Esophagus muscularis mucosa (tissue), 4 donors: Measurements from ENCODE around the gene UPK2. TPM values are rescaled to one million over a fixed set of nuclear protein-coding genes. Genes with fewer than 3 reads are reported as not detected.

Experiments used
- DNase-seq: peaks from one replicate; pipeline ENCODE4 v3.0.0-alpha.2; 2017; ENCODE audit errors: extremely low spot score
- H3K27ac ChIP-seq, 4 donors: fragments of 200-600 bp; sonication (generic); replicated peaks in 1 of 4; 1 replicate in 3 of 4; 2 replicates in 1 of 4; pipeline ENCODE4 v1.5.1; 2016 to 2019; ENCODE audit warnings: mild to moderate bottlenecking in 1 of 4
- H3K27me3 ChIP-seq, 4 donors: fragments of 200-600 bp; sonication (generic); one replicate each; pipeline versions ENCODE4 v1.5.1 to v1.6.0; 2016 to 2019
- H3K36me3 ChIP-seq, 4 donors: fragments of 200-600 bp; sonication (generic); one replicate each; pipeline ENCODE4 v1.5.1; 2016 to 2019
- H3K4me1 ChIP-seq, 4 donors: fragments of 200-600 bp; sonication (generic); one replicate each; pipeline ENCODE4 v1.5.1; 2016 to 2019
- H3K4me3 ChIP-seq, 4 donors: fragments of 200-600 bp; sonication (generic); 1 replicate in 2 of 4; 2 replicates in 2 of 4; pipeline ENCODE4 v1.5.1; 2016 to 2019; ENCODE audit warnings: mild to moderate bottlenecking in 4 of 4, moderate library complexity in 1 of 4
- H3K9me3 ChIP-seq, 4 donors: fragments of 200-600 bp; sonication (generic); 1 replicate in 3 of 4; 2 replicates in 1 of 4; pipeline ENCODE4 v1.5.1; 2016 to 2019
- EP300 ChIP-seq: sonication (generic); formaldehyde crosslinking; IDR thresholded peaks from one replicate; pipeline ENCODE4 v1.6.1; 2017; ENCODE audit warnings: antibody characterized with exemption
- POLR2A ChIP-seq: fragments of 450-650 bp; IDR thresholded peaks from one replicate; pipeline ENCODE4 v1.6.1; 2017; ENCODE audit warnings: antibody characterized with exemption, moderate library complexity, mild to moderate bottlenecking, low read depth
- POLR2AphosphoS5 ChIP-seq, 2 donors: sonication (generic); formaldehyde crosslinking; IDR thresholded peaks; one replicate each; pipeline ENCODE4 v1.6.1; 2017; ENCODE audit warnings: antibody characterized with exemption in 2 of 2
- WGBS: methylation state at CpG from one replicate; pipeline ENCODE4 v1.1.5; 2018; 5-methylcytosine and 5-hydroxymethylcytosine counted together
- intact Hi-C: fragments of 100-400 bp; cut with DNase I; formaldehyde crosslinking; loops from one replicate; pipeline ENCODE4 v1.15.1; 2023
- small RNA-seq, 3 donors: library from RNA; depleted of rRNA; stranded (forward); fragments of <200 nt; gene quantifications; one replicate each; pipeline ENCODE3, GENCODE V24; 2016
- total RNA-seq, 4 donors: library from RNA; depleted of rRNA; stranded (reverse); fragments of >200 nt; gene quantifications; one replicate each; pipeline versions ENCODE4 v1.1.0 to v1.2.1, GENCODE V29; 2016
- TF ChIP-seq, protein P1 (sequence below), 3 experiments: fragments of 200-600 bp in 2 of 3; fragments of 450-650 bp in 1 of 3; sonication (generic) in 2 of 3; IDR thresholded peaks; one replicate each; pipeline ENCODE4 v1.5.1; 2017 to 2019; ENCODE audit warnings: antibody characterized with exemption in 3 of 3, mild to moderate bottlenecking in 2 of 3, moderate library complexity in 1 of 3

UPK2 gene
- total RNA-seq, 4 donors from 2014 or later: not detected

DNA sequence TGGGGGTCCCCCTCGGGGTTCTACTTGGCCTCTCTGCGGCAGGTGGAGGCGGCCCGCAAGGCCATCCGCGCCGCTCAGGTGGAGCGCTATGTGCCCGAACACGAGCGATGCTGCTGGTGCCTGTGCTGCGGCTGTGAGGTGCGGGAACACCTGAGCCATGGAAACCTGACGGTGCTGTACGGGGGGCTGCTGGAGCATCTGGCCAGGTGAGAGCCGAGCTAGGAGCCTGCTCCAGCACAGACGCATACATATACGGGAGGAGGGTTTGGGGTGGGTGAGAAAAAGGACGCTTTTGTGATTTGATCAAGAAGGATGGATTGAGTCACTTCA, 42.3 kb downstream of the UPK2 start:
- H3K27ac ChIP-seq: peak overlapping the region; percentile 87 to 96 (median 88)
- no peaks in the 10 kb centered on the region for H3K9me3 ChIP-seq
- peaks cover 13 to 41% (median 35%) of the 10 kb centered on the region in 4 donors for H3K4me1 ChIP-seq
- DNase-seq: no peak
- intact Hi-C loops: no loop called here
- TF ChIP-seq POLR2AphosphoS5 (IDR thresholded peaks at IDR 0.05): no peak
- no peak for TF ChIP-seq POLR2A
- no peak for TF ChIP-seq EP300
- TF ChIP-seq, protein P1, sequence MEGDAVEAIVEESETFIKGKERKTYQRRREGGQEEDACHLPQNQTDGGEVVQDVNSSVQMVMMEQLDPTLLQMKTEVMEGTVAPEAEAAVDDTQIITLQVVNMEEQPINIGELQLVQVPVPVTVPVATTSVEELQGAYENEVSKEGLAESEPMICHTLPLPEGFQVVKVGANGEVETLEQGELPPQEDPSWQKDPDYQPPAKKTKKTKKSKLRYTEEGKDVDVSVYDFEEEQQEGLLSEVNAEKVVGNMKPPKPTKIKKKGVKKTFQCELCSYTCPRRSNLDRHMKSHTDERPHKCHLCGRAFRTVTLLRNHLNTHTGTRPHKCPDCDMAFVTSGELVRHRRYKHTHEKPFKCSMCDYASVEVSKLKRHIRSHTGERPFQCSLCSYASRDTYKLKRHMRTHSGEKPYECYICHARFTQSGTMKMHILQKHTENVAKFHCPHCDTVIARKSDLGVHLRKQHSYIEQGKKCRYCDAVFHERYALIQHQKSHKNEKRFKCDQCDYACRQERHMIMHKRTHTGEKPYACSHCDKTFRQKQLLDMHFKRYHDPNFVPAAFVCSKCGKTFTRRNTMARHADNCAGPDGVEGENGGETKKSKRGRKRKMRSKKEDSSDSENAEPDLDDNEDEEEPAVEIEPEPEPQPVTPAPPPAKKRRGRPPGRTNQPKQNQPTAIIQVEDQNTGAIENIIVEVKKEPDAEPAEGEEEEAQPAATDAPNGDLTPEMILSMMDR (IDR thresholded peaks at IDR 0.05): no peak
- no peaks in the 10 kb centered on the region for H3K27me3 ChIP-seq
- 0% methylated on average over 12 of the region's 19 CpGs for WGBS
- H3K36me3 ChIP-seq: peaks cover 20 to 42% (median 39%) of the 10 kb centered on the region in 4 donors
- H3K4me3 ChIP-seq: peak overlapping the region; percentile 64 to 90 (median 80)

DNA sequence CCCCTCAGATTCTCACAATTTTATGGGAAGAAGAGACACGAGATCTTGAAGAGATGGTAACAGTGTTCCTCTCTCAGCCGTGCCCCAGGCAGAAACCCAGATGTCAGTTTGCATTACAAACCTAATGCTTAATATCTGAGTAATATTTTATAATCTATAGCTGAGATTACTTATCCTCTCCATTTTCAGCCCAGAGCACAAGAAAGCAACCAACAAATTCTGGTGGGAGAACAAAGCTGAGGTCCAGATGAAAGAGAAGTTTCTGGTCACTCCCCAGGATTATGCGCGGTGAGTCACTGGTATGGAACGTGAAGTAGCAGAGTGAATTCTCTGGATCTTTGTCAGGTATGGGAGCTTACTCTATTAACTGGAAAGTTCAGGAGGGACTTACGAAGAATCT, 42.7 kb downstream of the UPK2 start:
- DNase-seq: no peak
- intact Hi-C loops: no loop called here
- Histone ChIP-seq H3K27me3 (no peaks in the 10 kb centered on the region), H3K9me3 (no peaks in the 10 kb centered on the region), H3K27ac (peak overlapping the region; percentile 87 to 96 (median 88)), H3K4me1 (peaks cover 13 to 41% (median 35%) of the 10 kb centered on the region in 4 donors), H3K4me3 (peak overlapping the region; percentile 64 to 90 (median 80)), H3K36me3 (peaks cover 25 to 47% (median 44%) of the 10 kb centered on the region in 4 donors)
- 39% methylated on average over 6 of the region's 6 CpGs for WGBS
- TF ChIP-seq POLR2AphosphoS5 (IDR thresholded peaks at IDR 0.05): peak in 1 of 2 donors; percentile 51
- TF ChIP-seq, protein P1 (IDR thresholded peaks at IDR 0.05): no peak

DNA sequence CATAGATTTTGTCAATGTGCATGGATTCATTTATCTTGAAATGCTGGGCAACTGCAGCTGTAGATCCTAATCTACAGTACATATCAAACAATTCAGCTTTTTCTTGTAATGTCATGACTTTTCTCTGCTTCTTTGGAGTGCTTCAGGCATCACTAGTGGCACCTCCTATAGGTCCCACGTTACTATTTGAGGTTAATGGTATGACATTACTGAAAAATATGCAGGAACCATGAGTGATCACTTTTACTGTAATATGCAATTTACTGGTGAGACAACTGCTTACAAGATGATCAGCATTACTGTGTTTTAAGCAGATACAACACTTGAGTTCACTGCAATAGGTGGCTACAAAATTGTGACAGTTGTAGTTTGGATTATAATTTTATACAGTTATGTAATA, 44.8 kb downstream of the UPK2 start:
- intact Hi-C loops: no loop called here
- TF ChIP-seq POLR2A (no peak), EP300 (no peak), POLR2AphosphoS5 (IDR thresholded peaks at IDR 0.05) (no peak)
- TF ChIP-seq, protein P1 (IDR thresholded peaks at IDR 0.05): no peak
- Histone ChIP-seq H3K27me3 (no peaks in the 10 kb centered on the region), H3K27ac (peak overlapping the region in 1 of 4 donors; percentile 87), H3K36me3 (peaks cover 35 to 68% (median 61%) of the 10 kb centered on the region in 4 donors), H3K9me3 (no peaks in the 10 kb centered on the region), H3K4me3 (no peak overlapping the region), H3K4me1 (peaks cover 13 to 41% (median 35%) of the 10 kb centered on the region in 4 donors)
- 31% methylated on average over 1 of the region's 1 CpG for WGBS
- no peak for DNase-seq

DNA sequence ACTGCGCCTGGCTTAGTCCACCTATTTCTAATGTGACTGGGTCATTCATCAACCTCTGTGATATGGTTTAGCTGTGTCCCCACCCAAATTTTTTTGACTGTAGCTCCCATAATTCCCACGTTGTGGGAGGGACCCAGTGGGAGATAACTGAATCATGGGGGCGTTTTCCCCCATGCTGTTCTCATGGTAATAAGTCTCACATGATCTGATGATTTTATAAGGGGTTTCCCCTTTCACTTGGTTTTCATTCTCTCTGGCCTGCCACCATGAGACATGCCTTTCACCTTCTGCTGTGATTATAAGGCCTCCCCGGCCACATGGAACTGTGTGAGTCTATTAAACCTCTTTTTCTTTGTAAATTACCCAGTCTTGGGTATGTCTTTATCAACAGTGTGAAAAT, 50.6 kb downstream of the UPK2 start:
- intact Hi-C loops: no loop called here
- peaks cover 52 to 100% (median 81%) of the 10 kb centered on the region in 4 donors for H3K36me3 ChIP-seq
- 90% methylated on average over 4 of the region's 4 CpGs for WGBS
- no peaks in the 10 kb centered on the region for H3K27me3 ChIP-seq
- H3K4me3 ChIP-seq: no peak overlapping the region
- no peak for DNase-seq
- H3K27ac ChIP-seq: no peak overlapping the region
- no peak for TF ChIP-seq EP300
- no peak for TF ChIP-seq POLR2AphosphoS5 (IDR thresholded peaks at IDR 0.05)
- TF ChIP-seq POLR2A: no peak
- TF ChIP-seq, protein P1 (IDR thresholded peaks at IDR 0.05): no peak
- H3K4me1 ChIP-seq: no peaks in the 10 kb centered on the region
- no peaks in the 10 kb centered on the region for H3K9me3 ChIP-seq

Small RNA genes within 50 kb of the gene (small RNA-seq; reads per million reads assigned to genes)
- 0 reads per million in 3 donors for gene AP003392.2
- gene MIR4492: 0 reads per million in 3 donors
- 0 reads per million in 3 donors for gene RF00017
- gene RF00019: 0 reads per million in 3 donors
- 0 reads per million in 3 donors for gene RN7SL688P

Other genes with a start within 250 kb of the UPK2 start
- 100 to 1,000 TPM in 3 of 4 donors, 10 to 100 TPM in 1; 92.9 to 113 (median 105) TPM for gene DDX6, start 165.1 kb upstream of the UPK2 start, total RNA-seq
- under 1 TPM in 1 of 4 donors, not detected in 3; 0.17 TPM for gene CXCR5, start 72.4 kb upstream of the UPK2 start, total RNA-seq
- 10 to 100 TPM; 19.1 to 66.2 (median 42.7) TPM for gene BCL9L, start 30.4 kb upstream of the UPK2 start, total RNA-seq
- gene FOXR1, start 15.5 kb downstream of the UPK2 start, total RNA-seq: not detected
- 10 to 100 TPM; 22.2 to 55.2 (median 30.8) TPM for gene CENATAC, start 41.8 kb downstream of the UPK2 start, total RNA-seq
- gene RPS25, start 62.0 kb downstream of the UPK2 start, total RNA-seq: 1,000 to 10,000 TPM; 1,036 to 2,235 (median 1,740) TPM
- 10 to 100 TPM; 38.2 to 47.2 (median 42.4) TPM for gene TRAPPC4, start 62.5 kb downstream of the UPK2 start, total RNA-seq
- gene SLC37A4, start 74.6 kb downstream of the UPK2 start, total RNA-seq: 10 to 100 TPM in 1 of 4 donors, 1 to 10 TPM in 3; 5.8 to 11.7 (median 9.5) TPM
- 10 to 100 TPM; 36.1 to 57.5 (median 52.7) TPM for gene HYOU1, start 100.9 kb downstream of the UPK2 start, total RNA-seq
- 10 to 100 TPM; 27.4 to 40.2 (median 32.4) TPM for gene VPS11, start 111.5 kb downstream of the UPK2 start, total RNA-seq
- 1 to 10 TPM; 3.1 to 7.8 (median 6.1) TPM for gene HMBS, start 128.6 kb downstream of the UPK2 start, total RNA-seq
- gene DPAGT1, start 145.6 kb downstream of the UPK2 start, total RNA-seq: 10 to 100 TPM; 14.2 to 28.7 (median 19.9) TPM
- gene C2CD2L, start 151.0 kb downstream of the UPK2 start, total RNA-seq: 10 to 100 TPM in 2 of 4 donors, 1 to 10 TPM in 2; 7.5 to 15.2 (median 9.4) TPM
- 10 to 100 TPM; 22.8 to 30.8 (median 26.4) TPM for gene HINFP, start 165.3 kb downstream of the UPK2 start, total RNA-seq
- gene ABCG4, start 192.8 kb downstream of the UPK2 start, total RNA-seq: 1 to 10 TPM in 1 of 4 donors, under 1 TPM in 3; 0.33 to 1.4 (median 0.60) TPM
- 10 to 100 TPM; 21.5 to 47.3 (median 27.2) TPM for gene NLRX1, start 212.4 kb downstream of the UPK2 start, total RNA-seq
- under 1 TPM in 1 of 4 donors, not detected in 3; 0.29 TPM for gene NHERF4, start 229.2 kb downstream of the UPK2 start, total RNA-seq